Measurements from ENCODE around the gene PDE7B. TPM values are rescaled to one million over a fixed set of nuclear protein-coding genes. Genes with fewer than 3 reads are reported as not detected.

Gene PDE7B
- total RNA-seq, 1 donor from 2014 or later: 16.0 TPM

DNA sequence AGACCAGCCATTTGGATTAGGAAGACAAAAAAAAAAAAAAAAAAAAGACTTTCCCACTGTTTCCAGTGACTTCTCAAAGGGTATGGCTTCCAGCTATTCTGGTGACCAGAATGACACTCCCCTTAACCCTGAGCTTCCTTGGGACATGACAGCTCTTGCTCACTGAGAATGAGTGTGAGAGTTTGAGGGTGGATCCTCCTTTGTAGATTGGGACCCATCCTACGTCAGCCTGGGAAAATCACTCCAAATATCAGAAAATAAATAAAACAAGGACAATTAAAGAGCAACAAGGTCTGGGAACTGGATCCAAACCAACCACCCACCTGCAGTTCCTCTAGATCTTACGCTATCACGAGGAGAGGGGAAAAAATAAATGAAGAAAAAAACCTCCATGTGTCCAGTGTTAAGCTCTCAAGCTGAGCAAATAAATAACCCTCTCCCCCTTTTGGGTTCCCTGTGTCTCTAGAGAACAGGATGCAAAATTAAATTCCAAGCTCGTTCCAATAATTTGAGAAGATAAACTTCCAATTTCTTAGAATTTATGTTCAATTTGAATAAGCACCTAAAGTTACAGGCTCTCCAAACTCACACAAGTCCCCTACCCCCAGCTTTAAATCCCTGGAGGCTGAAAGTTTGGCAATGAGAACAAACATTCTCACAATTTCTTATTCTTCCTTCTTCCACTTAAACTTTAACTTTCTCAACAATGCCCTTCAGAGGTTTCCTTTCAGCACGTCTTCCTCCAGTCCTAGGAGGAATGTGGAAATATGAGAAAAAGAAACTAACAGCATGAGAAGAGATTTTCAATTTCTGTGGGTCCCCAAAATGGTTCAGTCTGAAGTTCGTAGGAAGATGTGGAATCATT lies 228.4 kb downstream of the PDE7B start:
- intact Hi-C loops (cut with micrococcal nuclease): no loop called here
- no peaks in the 10 kb centered on the region for H3K4me1 Mint-ChIP-seq
- DNase-seq: no peak
- H3K36me3 Mint-ChIP-seq (ENCODE audit: low read depth): no peaks in the 10 kb centered on the region
- peaks cover 4% of the 10 kb centered on the region for H3K27me3 Mint-ChIP-seq
- no peak overlapping the region for H3K27ac Mint-ChIP-seq
- no peaks in the 10 kb centered on the region for H3K9me3 Mint-ChIP-seq
- no peak overlapping the region for H3K4me3 Mint-ChIP-seq

DNA sequence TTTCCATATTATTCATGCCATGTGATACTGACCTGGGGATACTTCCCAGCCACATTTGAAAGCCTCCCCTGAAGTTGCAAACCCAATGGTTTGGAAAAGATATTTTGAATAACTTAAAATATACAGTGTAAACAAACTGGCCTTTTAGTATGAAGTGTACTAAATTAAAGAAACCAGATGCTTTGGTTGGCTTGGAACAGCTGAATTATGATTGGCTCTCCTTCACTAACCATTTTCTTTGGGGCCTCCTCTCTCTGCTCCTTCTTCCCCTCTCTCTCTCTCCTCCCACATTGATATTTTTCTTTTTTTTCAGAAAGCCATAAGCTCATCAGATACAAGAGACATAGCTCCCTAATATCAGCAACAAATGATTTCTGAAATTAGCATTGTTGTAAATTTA lies 232.0 kb downstream of the PDE7B start:
- no peaks in the 10 kb centered on the region for H3K4me1 Mint-ChIP-seq
- peaks cover 2% of the 10 kb centered on the region for H3K27me3 Mint-ChIP-seq
- H3K27ac Mint-ChIP-seq: no peak overlapping the region
- no peaks in the 10 kb centered on the region for H3K36me3 Mint-ChIP-seq (ENCODE audit: low read depth)
- no peak overlapping the region for H3K4me3 Mint-ChIP-seq
- no peaks in the 10 kb centered on the region for H3K9me3 Mint-ChIP-seq
- no peak for DNase-seq
- intact Hi-C loops (cut with micrococcal nuclease): no loop called here

- Mint-ChIP-seq H3K9me3 (no peaks in the 10 kb centered on the region), H3K4me3 (no peak overlapping the region), H3K27me3 (peaks cover 2% of the 10 kb centered on the region), H3K4me1 (no peaks in the 10 kb centered on the region), H3K27ac (no peak overlapping the region), H3K36me3 (ENCODE audit: low read depth) (no peaks in the 10 kb centered on the region)
- no peak for DNase-seq
- intact Hi-C loops (cut with micrococcal nuclease): no loop called here
Measured at GRCh38 chr6:136084403-136084802, 232.9 kb downstream of the PDE7B start.

- H3K36me3 Mint-ChIP-seq (ENCODE audit: low read depth): no peaks in the 10 kb centered on the region
- no peak for DNase-seq
- H3K9me3 Mint-ChIP-seq: no peaks in the 10 kb centered on the region
- intact Hi-C loops (cut with micrococcal nuclease): no loop called here
- H3K4me1 Mint-ChIP-seq: peaks cover under 1% of the 10 kb centered on the region
- no peak overlapping the region for H3K27ac Mint-ChIP-seq
- no peaks in the 10 kb centered on the region for H3K27me3 Mint-ChIP-seq
- H3K4me3 Mint-ChIP-seq: no peak overlapping the region
Measured at GRCh38 chr6:136085370-136086115, 234.0 kb downstream of the PDE7B start.

GRCh38 chr6:136086686-136087085 lies 235.2 kb downstream of the PDE7B start:
- Mint-ChIP-seq H3K27ac (no peak overlapping the region), H3K9me3 (no peaks in the 10 kb centered on the region), H3K27me3 (no peaks in the 10 kb centered on the region), H3K4me3 (no peak overlapping the region), H3K36me3 (ENCODE audit: low read depth) (no peaks in the 10 kb centered on the region), H3K4me1 (peaks cover 4% of the 10 kb centered on the region)
- intact Hi-C loops (cut with micrococcal nuclease): no loop called here
- DNase-seq: no peak

DNA sequence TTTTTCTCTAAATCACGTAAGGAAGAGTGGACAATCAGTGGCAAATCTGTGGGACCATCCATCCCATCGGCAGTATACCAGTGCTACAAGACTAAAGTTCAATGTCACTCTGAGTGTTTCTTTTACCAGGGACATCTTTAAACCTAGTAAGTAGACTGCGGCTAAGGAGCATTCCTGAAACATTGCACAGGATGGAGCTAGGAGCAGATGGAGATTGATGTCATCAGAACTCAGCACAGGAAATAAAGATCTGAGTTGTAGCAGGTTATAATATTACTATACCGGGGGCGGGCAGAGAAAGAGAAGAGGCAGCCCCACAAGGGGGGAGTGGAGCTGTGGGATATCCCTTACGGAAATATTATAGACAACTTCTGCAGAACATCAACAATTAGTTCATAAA lies 236.5 kb downstream of the PDE7B start:
- H3K27ac Mint-ChIP-seq: no peak overlapping the region
- intact Hi-C loops (cut with micrococcal nuclease): no loop called here
- no peak for DNase-seq

GRCh38 chr6:136088693-136089092 lies 237.2 kb downstream of the PDE7B start:
- H3K27ac Mint-ChIP-seq: no peak overlapping the region
- H3K27me3 Mint-ChIP-seq: no peaks in the 10 kb centered on the region
- peaks cover 4% of the 10 kb centered on the region for H3K4me1 Mint-ChIP-seq
- no peak for DNase-seq
- intact Hi-C loops (cut with micrococcal nuclease): no loop called here
- no peak overlapping the region for H3K4me3 Mint-ChIP-seq
- no peaks in the 10 kb centered on the region for H3K36me3 Mint-ChIP-seq (ENCODE audit: low read depth)
- H3K9me3 Mint-ChIP-seq: no peaks in the 10 kb centered on the region

More for the DNA sequence above, 236.5 kb downstream of the PDE7B start:
- Mint-ChIP-seq H3K4me1 (peaks cover 4% of the 10 kb centered on the region), H3K9me3 (no peaks in the 10 kb centered on the region), H3K27me3 (no peaks in the 10 kb centered on the region), H3K4me3 (no peak overlapping the region), H3K36me3 (ENCODE audit: low read depth) (no peaks in the 10 kb centered on the region)

DNA sequence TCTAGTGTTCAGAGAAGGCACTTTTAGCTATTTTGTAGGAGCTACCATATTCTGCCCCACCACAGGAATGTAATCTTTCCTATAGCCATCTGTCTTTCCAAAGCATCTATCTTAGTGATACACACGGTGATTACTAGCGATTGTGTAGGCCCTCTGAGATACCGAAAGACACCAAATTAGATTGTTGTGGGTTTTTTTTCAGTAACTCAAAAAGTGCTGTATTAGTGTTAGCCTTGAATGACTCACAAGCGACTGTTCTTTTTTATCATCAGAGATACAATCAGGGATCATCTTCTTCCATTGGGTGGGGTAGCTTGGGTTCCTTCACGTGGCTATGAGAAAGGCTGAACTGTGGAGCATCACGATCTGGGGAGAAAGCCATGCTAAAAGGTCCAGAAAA lies 238.4 kb downstream of the PDE7B start:
- intact Hi-C loops (cut with micrococcal nuclease): no loop called here
- Mint-ChIP-seq H3K27me3 (no peaks in the 10 kb centered on the region), H3K4me1 (peaks cover 6% of the 10 kb centered on the region), H3K27ac (no peak overlapping the region), H3K4me3 (no peak overlapping the region), H3K36me3 (ENCODE audit: low read depth) (peaks cover 6% of the 10 kb centered on the region), H3K9me3 (peaks cover 5% of the 10 kb centered on the region)
- no peak for DNase-seq

GRCh38 chr6:136090929-136091328 lies 239.4 kb downstream of the PDE7B start:
- intact Hi-C loops (cut with micrococcal nuclease): no loop called here
- no peaks in the 10 kb centered on the region for H3K27me3 Mint-ChIP-seq
- no peak overlapping the region for H3K4me3 Mint-ChIP-seq
- H3K27ac Mint-ChIP-seq: no peak overlapping the region
- peaks cover 5% of the 10 kb centered on the region for H3K9me3 Mint-ChIP-seq
- peaks cover 6% of the 10 kb centered on the region for H3K36me3 Mint-ChIP-seq (ENCODE audit: low read depth)
- H3K4me1 Mint-ChIP-seq: peaks cover 6% of the 10 kb centered on the region
- no peak for DNase-seq

DNA sequence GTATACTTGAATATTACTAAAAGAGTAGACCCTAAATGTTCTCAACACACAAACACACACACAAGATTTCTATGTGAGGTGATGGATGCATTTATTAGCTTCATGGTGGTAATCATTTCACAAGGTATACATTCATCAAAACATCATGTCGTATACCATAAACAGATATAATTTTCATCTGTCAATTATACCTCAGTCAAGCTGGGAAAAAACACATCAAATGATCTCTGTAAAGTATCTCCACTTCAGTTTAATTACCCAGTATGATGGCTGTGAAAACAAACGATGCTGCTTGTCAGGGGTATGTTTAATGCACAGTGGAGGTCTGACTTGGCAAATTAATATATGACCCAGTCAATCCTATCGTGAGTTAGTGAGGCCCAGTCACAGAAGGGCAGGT lies 241.4 kb downstream of the PDE7B start:
- peaks cover 8% of the 10 kb centered on the region for H3K36me3 Mint-ChIP-seq (ENCODE audit: low read depth)
- H3K4me3 Mint-ChIP-seq: no peak overlapping the region
- H3K4me1 Mint-ChIP-seq: peaks cover 6% of the 10 kb centered on the region
- peaks cover 8% of the 10 kb centered on the region for H3K9me3 Mint-ChIP-seq
- no peaks in the 10 kb centered on the region for H3K27me3 Mint-ChIP-seq
- no peak for DNase-seq
- intact Hi-C loops (cut with micrococcal nuclease): no loop called here
- H3K27ac Mint-ChIP-seq: no peak overlapping the region

- no peak overlapping the region for H3K27ac Mint-ChIP-seq
- H3K36me3 Mint-ChIP-seq (ENCODE audit: low read depth): peaks cover 8% of the 10 kb centered on the region
- no peak for DNase-seq
- intact Hi-C loops (cut with micrococcal nuclease): no loop called here
- H3K4me1 Mint-ChIP-seq: peaks cover 6% of the 10 kb centered on the region
- no peaks in the 10 kb centered on the region for H3K27me3 Mint-ChIP-seq
- no peak overlapping the region for H3K4me3 Mint-ChIP-seq
- peaks cover 8% of the 10 kb centered on the region for H3K9me3 Mint-ChIP-seq
Measured at GRCh38 chr6:136093835-136094234, 242.3 kb downstream of the PDE7B start.

- H3K27ac Mint-ChIP-seq: no peak overlapping the region
- peaks cover 8% of the 10 kb centered on the region for H3K9me3 Mint-ChIP-seq
Measured at GRCh38 chr6:136094812-136095211, 243.3 kb downstream of the PDE7B start.

DNA sequence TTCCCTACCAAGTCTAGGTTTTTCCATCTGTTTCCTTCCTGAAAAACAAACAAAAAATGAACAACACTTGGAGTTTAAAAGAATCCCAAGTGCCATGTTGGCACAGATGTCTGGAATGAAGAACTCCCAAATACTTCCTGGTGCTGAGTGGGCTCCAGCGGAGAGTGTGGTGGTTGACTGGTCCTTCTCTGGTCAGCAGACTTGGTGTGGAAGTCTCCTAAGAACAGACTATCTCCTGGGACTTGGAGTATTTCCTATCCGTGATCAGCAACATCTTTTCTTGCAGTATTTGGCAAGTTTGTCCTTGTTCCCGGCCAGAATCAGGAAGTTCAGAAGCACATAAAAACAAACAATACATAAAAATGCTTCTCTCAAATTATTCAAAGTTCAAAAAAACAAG lies 244.5 kb downstream of the PDE7B start:
- no peak for DNase-seq
- Mint-ChIP-seq H3K36me3 (ENCODE audit: low read depth) (peaks cover 10% of the 10 kb centered on the region), H3K4me3 (no peak overlapping the region), H3K27me3 (peaks cover 1% of the 10 kb centered on the region), H3K4me1 (peaks cover 2% of the 10 kb centered on the region), H3K27ac (no peak overlapping the region), H3K9me3 (peaks cover 8% of the 10 kb centered on the region)
- intact Hi-C loops (cut with micrococcal nuclease): no loop called here

More at GRCh38 chr6:136094812-136095211, 243.3 kb downstream of the PDE7B start:
- Mint-ChIP-seq H3K27me3 (no peaks in the 10 kb centered on the region), H3K4me3 (no peak overlapping the region), H3K4me1 (peaks cover 6% of the 10 kb centered on the region), H3K36me3 (ENCODE audit: low read depth) (peaks cover 10% of the 10 kb centered on the region)
- intact Hi-C loops (cut with micrococcal nuclease): no loop called here
- DNase-seq: no peak

- H3K9me3 Mint-ChIP-seq: no peaks in the 10 kb centered on the region
- peaks cover 2% of the 10 kb centered on the region for H3K36me3 Mint-ChIP-seq (ENCODE audit: low read depth)
- H3K4me3 Mint-ChIP-seq: no peak overlapping the region
- no peak overlapping the region for H3K27ac Mint-ChIP-seq
- no peak for DNase-seq
- peaks cover 1% of the 10 kb centered on the region for H3K27me3 Mint-ChIP-seq
- intact Hi-C loops (cut with micrococcal nuclease): no loop called here
- H3K4me1 Mint-ChIP-seq: peaks cover 3% of the 10 kb centered on the region
Measured at GRCh38 chr6:136102991-136103688, 251.6 kb downstream of the PDE7B start.
